Epithelial cell of proximal tubule (primary cell): ENCODE data around the gene CSNK2A2. TPM values are rescaled to one million over a fixed set of nuclear protein-coding genes. Genes with fewer than 3 reads are reported as not detected.

Source experiments
- DNase-seq: peaks from one replicate; pipeline ENCODE4 v3.0.0-alpha.2; 2011; ENCODE audit warnings: low read depth
- H3K4me3 ChIP-seq: 2 replicates; pipeline ENCODE4 v1.5.1; 2011; ENCODE audit warnings: low read depth, mild to moderate bottlenecking, low read length
- CTCF ChIP-seq: conservative IDR thresholded peaks from 2 replicates; pipeline ENCODE4 v1.5.1; 2012; ENCODE audit warnings: low read depth, mild to moderate bottlenecking, low read length
- total RNA-seq: library from RNA; depleted of rRNA; stranded (reverse); fragments of >200 nt; gene quantifications from 2 replicates; pipeline ENCODE4 v1.2.3, GENCODE V29; 2015

The CSNK2A2 gene
- total RNA-seq, 1 donor from 2014 or later: 20.2 TPM

GRCh38 chr16:58200004-58200797 is 2.3 kb upstream of the CSNK2A2 start:
- H3K4me3 ChIP-seq: no peak overlapping the region
- no peak for DNase-seq
- no peak for TF ChIP-seq CTCF

- no peak for TF ChIP-seq CTCF
- H3K4me3 ChIP-seq: no peak overlapping the region
Observed at GRCh38 chr16:58198803-58199411, 1.0 kb upstream of the CSNK2A2 start.

GRCh38 chr16:58197314-58198012 is 443 bp downstream of the CSNK2A2 start:
- no peak for DNase-seq
- H3K4me3 ChIP-seq: peak overlapping the region; percentile 89
- TF ChIP-seq CTCF: no peak

More at GRCh38 chr16:58198803-58199411, 1.0 kb upstream of the CSNK2A2 start:
- no peak for DNase-seq

- no peak for DNase-seq
- H3K4me3 ChIP-seq: peak overlapping the region; percentile 89
- TF ChIP-seq CTCF: peak; percentile 3
Observed at GRCh38 chr16:58196898-58197313, 1.0 kb downstream of the CSNK2A2 start.

- no peak overlapping the region for H3K4me3 ChIP-seq
- TF ChIP-seq CTCF: no peak
Observed at GRCh38 chr16:58195771-58196170, 2.1 kb downstream of the CSNK2A2 start.

GRCh38 chr16:58195344-58195743 is 2.6 kb downstream of the CSNK2A2 start:
- no peak for TF ChIP-seq CTCF
- no peak for DNase-seq
- H3K4me3 ChIP-seq: no peak overlapping the region

More at GRCh38 chr16:58195771-58196170, 2.1 kb downstream of the CSNK2A2 start:
- no peak for DNase-seq
